HG03045 (cell line): ENCODE data around the gene VSX2.

Source experiments
- ATAC-seq: cut with Tn5 transposase; IDR thresholded peaks from one replicate; pipeline ENCODE4 v1.9.1; 2021; ENCODE audit warnings: mild to moderate bottlenecking, moderate library complexity; ENCODE audit not compliant: unreplicated experiment

Gene VSX2

GRCh38 chr14:74238974-74239847 is at the start of gene VSX2:
VSX2 (plus strand) TSS chr14:74239449; CDS start chr14:74239562, 113 bp downstream.
- no peak for ATAC-seq

- ATAC-seq = no peak
Observed at GRCh38 chr14:74190927-74191575, 48.2 kb upstream of the VSX2 start.

GRCh38 chr14:74194506-74195274 is 44.6 kb upstream of the VSX2 start:
- ATAC-seq = no peak

GRCh38 chr14:74195623-74196022 is 43.6 kb upstream of the VSX2 start:
- no peak for ATAC-seq

GRCh38 chr14:74198441-74199234 is 40.6 kb upstream of the VSX2 start:
- ATAC-seq = no peak

- ATAC-seq = no peak
Observed at GRCh38 chr14:74202113-74202512, 37.1 kb upstream of the VSX2 start.

GRCh38 chr14:74203639-74204038 is 35.6 kb upstream of the VSX2 start:
- ATAC-seq = no peak

- ATAC-seq = no peak
Observed at GRCh38 chr14:74204491-74204890, 34.8 kb upstream of the VSX2 start.

GRCh38 chr14:74205882-74206281 is 33.4 kb upstream of the VSX2 start:
- ATAC-seq = no peak

GRCh38 chr14:74207943-74208342 is 31.3 kb upstream of the VSX2 start:
- no peak for ATAC-seq

- ATAC-seq = no peak
Observed at GRCh38 chr14:74208642-74209041, 30.6 kb upstream of the VSX2 start.

- no peak for ATAC-seq
Observed at GRCh38 chr14:74211945-74212580, 27.2 kb upstream of the VSX2 start.

GRCh38 chr14:74213907-74214803 is 25.1 kb upstream of the VSX2 start:
- ATAC-seq = no peak

- no peak for ATAC-seq
Observed at GRCh38 chr14:74216671-74217070, 22.6 kb upstream of the VSX2 start.

GRCh38 chr14:74217672-74218448 is 21.4 kb upstream of the VSX2 start:
- no peak for ATAC-seq

- ATAC-seq = no peak
Observed at GRCh38 chr14:74218462-74218861, 20.8 kb upstream of the VSX2 start.

GRCh38 chr14:74219277-74220205 is 19.7 kb upstream of the VSX2 start:
- no peak for ATAC-seq
